HT-29 (cell line): ENCODE data around the gene CHRM2. TPM values are rescaled to one million over a fixed set of nuclear protein-coding genes. Genes with fewer than 3 reads are reported as not detected.

ENCODE experiments used
- DNase-seq: peaks from one replicate; pipeline ENCODE4 v3.0.0-alpha.2; 2015; ENCODE audit warnings: low spot score
- total RNA-seq: library from RNA; depleted of rRNA; stranded (reverse); fragments of >200 nt; shearing (Covaris generic); gene quantifications from 2 replicates; pipeline ENCODE4 v1.2.3, GENCODE V29; 2014

CHRM2 gene
- total RNA-seq, 1 experiment from 2014 or later: not detected

DNA sequence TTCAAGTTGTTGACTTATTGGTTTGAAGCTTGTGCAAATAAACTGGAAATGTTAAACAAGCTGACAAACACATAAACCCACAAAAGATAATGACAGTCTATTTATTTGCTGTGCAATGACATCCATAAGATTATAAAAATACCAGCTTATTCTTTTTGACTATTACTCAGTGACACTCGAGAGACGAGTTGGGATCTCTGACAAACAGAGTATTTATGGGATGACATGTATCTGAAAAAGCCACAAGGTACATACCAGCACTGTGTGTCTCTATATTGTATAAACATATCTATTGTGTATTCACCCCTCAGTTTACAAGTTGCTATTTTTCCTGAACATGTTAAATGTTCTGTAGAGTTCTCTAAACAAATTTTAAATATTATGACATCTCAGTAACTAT lies 88.9 kb downstream of the CHRM2 start:
- no peak for DNase-seq

DNA sequence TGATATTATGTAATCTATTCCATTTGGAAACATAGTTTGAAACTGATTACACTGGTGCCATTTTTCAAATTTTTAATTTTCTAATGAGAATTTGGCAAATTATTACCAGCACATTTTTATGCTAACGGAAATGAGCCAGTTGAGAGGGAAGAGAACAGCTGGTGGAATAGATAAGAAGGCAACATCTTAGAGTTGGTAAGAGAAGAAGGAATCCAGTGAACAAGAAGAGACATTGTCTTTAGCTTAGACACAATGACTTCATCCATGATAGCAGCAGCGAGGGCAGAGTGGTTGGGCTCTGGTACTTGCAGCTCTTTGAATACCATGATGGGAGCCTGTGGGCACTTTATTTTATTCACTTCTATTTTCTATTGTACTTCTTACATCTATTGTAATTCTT lies 89.6 kb downstream of the CHRM2 start:
- no peak for DNase-seq

DNA sequence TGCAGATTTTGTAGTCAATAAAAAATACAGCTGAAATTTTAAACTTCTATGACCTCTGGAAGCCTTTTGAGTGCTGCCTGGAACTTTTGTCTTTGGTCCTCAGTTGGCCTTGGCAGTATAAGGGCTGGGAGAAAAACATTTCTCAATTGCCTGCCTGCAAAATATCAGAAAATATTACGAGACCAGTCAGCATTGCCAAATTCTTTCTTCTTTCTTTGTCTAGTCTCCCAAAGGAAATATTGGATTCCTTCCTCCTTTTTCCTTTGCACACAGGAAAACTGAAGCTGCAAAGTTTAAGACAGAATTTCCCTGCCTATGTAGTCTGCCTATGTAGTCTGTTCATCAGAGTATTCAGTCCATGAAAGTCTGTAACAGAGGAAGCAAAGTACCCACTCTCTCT lies 95.9 kb downstream of the CHRM2 start:
- no peak for DNase-seq

DNA sequence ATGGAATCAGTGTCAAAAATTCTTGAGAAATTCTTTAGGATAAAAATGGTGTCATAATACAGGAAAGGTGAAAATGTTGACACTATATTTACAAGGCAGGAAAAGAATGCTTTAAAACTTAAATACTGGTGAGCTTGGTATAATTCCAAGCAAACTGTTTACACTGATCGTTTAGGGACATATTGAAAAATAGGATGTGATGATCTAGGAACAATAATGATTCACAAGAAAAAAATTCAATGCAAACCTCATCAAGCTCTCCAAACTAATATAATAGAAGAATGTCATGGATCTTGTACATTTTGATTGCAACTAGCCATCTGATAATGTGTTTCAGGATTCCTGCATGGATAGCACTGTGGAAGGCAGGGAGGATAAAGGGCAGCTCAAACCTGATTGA lies 98.4 kb downstream of the CHRM2 start:
- DNase-seq: no peak

DNA sequence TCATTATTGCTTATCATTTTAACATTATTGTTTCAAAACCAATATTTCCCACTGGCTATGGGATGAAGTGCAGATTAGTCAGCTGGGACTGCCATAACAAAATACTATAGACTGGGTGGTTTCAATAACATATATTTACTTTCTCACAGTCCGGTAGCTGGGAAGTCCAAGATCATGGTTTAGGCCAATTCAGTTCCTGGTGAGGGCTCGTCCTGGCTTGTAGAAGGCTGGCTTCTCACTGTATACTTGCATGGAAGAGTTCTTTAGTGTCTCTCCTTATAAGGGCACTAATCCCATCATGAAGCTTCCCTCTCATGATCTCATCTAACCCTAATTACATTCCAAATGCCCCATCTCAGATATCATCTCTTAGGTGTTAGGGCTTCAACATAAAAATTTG lies 101.3 kb downstream of the CHRM2 start:
- no peak for DNase-seq

DNA sequence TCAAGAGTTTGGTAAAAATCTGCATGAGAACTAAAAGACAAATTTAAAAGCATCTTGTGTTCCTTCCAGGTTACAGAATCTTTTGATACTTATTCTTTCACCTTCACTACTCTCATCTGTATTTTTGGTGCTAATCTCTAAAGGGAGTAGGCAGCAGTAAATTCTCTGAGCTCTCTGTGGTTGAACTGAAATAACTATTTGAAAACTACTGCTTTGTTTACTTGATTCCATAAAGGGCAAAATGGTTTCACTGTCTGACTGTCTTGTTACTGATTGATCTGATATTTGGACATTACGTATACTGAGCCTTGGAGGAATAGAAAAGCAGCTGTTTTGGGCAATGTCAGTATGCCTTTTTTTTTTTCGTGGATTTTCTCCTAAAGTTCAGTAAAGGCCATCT lies 103.3 kb downstream of the CHRM2 start:
- DNase-seq: no peak

DNA sequence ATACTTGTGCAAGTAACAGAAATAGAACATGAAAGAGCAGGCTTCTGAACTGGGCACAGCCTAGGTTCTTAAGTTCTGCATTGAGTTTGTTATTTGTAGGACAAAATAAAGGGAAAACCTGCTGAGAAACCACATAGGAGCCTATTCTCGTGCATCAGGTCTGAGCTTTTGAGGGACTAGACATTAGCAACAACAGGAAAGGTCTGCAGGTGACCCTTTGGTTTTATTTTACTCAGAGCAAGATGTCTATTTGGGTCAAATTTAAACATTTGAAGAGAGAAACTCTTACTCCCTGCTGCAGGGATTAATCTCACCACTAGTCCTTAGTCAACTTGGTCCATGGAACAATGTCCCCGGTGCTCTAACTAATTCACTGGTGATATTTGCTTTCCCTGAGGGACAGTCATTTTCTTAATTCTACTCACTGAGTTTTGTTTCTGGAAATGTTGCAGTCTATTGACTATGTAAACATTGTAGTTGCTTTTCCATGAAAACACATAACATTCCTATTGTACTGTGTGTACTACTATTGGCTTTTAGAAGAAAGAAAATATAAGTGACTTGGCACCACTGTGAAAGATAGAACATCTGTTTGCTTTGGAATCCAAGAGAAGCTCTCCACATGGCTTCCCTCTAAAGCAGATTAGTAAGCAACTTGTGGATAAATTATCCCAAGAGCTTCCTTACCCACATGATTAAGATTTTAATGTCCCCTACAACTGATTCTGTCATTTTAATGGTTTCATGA lies 108.2 kb downstream of the CHRM2 start:
- DNase-seq: no peak

DNA sequence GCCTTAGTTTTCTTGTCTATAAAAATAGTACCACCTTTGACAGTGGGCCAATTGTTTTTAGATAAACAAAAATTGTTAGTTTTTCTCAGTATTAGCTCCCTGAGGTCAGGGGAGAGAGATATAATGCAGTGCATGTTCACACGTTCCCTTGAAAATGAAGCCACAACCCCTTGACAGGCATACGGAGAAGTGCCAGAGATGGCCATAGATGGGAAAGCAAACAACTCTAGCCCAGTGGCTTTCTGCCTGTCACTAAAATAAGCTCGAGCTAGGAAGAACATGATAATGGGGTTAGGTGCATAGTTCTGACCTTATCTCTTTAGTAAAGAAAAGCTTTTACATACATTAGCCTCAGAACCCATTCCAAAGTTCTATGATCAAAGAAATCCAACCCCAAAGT lies 124.9 kb downstream of the CHRM2 start:
- DNase-seq: no peak

DNA sequence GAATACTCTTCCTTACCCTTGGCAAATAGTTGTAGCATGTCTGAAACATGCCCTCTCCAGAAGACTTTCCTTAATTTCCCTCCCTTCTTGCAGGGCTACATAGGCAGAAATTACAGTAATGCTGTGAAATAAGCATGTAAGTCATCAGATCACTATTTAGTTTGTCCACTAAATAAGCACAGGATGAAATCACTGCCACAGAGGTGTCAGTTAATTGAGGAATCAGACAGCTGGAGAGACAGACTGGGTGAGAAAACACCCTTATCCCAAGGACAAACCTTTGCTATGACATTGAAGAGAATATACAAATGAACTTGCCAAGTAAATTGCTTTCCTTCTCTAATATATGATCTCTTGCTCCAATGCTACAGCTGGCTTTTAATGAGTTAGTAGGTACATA lies 129.3 kb downstream of the CHRM2 start:
- DNase-seq: no peak

DNA sequence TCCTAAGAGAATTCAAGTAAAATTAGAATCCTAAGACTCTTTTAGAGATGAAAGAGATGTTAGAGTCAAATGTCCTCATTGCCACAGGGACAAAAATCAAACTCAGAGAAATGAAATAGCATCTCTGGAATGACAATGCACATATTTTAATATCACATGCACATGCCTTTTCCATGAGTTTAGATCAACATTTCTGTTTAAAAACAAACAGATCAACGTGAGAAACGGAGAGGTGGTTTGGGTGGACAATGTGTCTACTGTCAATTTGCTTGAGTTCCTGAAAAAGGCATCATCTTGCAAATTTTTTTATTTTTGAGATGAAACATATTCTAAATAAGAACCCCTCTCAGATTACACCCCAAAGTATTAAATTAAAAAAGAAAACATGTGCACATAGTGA lies 130.0 kb downstream of the CHRM2 start:
- no peak for DNase-seq

DNA sequence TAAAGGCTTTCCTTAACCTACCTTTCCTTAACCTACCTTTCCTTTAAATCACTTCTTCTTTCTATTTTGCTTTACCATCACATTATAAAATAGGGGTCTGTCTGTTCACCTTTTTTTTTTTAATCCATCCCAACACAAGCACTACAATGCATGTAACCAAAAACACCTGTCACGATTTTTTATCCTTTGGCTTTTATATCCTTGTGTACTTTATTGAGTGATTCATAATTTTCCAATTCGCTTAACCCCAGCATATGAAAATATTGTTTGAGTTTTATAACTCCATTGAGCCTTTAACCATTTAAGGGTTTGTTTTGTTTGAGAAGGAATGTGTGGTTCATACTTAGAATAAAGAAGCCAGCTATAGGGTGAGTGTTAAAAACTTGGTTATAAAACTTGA lies 132.2 kb downstream of the CHRM2 start:
- no peak for DNase-seq

DNA sequence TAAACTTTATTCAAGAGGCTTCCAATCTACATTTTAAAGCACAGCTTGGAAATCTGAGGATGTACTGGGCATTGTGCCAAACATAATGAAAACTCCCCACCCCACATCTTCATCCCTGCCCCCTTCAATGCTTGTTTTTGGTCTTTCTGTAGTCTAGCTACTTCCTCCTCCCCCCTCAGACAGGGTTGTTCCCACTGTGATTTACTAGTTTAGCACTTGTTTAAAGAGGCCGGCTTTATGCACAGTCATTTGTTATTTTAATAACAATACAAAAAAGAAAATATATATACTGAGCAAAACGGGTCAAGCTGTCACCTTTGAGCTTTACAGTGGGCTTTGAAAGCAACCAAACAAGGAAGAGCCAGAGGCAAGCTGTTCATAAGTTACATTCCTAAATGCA lies 132.6 kb downstream of the CHRM2 start:
- DNase-seq: no peak

DNA sequence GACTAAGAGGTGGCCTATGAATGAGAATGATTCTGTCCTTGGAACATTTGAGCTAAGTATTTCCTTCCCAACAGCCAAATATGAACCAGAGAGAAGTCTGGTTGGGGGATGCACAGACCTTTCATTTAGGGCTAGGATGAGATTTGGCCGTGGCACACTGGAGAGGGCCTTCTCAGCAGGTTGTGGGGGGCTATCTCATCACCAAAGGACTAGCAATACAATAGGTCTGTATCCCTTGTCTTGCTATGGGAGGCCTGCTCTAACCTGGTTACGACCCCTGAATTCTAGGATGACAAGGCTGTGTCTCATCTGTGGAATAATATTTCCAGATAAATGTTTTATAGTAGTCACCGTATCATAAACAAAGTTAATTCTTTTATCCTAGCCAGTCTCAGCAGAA lies 133.0 kb downstream of the CHRM2 start:
- DNase-seq: no peak

DNA sequence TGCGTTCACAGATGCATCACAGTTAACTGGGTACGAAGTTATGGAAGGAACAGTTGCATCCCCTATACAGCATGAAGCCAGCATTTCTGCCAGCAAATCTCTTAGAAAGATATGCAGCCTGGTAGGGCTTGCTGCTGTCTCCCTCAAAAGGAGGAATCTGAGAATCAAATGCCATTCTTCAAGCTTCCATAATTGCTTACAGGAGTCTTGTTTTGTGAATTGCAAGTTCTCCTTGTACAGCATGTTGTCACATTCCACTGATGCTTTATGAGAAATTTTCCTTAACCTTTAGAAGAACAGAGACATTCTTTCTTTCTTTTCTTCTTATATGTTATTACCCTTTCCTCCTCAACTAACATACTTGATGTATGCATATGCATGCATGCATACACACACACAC lies 134.6 kb downstream of the CHRM2 start:
- no peak for DNase-seq

DNA sequence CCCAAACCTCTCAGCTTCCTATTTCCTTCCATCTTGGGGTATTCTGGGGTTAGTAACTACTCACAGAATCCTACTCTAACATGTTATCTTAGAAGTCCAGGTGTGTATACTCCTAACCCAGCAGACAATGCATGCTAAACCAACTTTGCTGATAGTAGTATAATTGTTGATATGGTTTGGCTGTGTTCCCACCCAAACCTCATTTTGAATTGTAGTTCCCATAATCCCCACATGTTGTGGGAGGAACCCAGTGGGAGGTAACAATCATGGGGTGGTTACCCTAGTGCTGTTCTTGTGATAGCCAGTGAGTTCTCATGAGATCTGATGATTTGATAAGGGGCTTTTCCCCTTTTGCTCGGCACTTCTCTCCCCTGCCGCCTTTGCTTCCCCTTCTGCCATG lies 135.1 kb downstream of the CHRM2 start:
- no peak for DNase-seq

DNA sequence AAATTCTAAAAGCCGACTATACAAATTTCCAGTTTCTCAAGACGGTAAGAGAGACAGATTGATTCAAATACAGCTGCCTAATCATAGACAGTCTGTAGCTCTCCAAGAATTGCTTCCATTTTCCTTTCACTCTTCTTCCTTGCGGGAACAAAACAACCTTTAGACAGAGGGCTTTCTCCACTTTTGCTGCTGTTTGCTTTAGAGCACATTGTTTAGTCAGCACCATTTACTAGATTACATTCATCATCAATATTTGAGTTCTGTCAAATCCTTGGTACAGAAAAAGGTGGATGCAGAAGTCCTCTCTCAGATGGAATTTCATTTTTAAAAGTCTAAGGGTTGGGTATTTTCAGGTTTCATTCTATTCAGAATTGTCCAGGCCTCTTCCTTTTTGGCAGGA lies 137.4 kb downstream of the CHRM2 start:
- DNase-seq: no peak

DNA sequence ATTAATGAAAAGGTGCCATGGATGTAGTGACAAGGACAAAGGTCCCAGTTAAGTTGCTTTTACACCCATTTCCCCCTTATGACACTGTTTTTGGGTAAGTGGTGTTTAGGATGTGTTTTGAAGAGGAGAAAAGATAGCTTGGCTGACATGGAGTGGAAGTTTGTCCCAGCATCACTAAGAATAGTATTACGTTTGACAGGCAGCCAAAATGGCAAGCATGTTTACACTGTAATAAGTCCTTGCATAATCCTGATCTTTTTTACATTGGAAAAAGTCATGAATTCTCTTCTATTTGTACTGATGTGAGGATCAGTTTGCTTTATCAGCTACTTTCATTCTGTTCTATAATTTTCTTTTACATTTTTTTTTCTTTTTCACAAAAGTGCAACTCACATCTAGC lies 137.8 kb downstream of the CHRM2 start:
- DNase-seq: no peak

DNA sequence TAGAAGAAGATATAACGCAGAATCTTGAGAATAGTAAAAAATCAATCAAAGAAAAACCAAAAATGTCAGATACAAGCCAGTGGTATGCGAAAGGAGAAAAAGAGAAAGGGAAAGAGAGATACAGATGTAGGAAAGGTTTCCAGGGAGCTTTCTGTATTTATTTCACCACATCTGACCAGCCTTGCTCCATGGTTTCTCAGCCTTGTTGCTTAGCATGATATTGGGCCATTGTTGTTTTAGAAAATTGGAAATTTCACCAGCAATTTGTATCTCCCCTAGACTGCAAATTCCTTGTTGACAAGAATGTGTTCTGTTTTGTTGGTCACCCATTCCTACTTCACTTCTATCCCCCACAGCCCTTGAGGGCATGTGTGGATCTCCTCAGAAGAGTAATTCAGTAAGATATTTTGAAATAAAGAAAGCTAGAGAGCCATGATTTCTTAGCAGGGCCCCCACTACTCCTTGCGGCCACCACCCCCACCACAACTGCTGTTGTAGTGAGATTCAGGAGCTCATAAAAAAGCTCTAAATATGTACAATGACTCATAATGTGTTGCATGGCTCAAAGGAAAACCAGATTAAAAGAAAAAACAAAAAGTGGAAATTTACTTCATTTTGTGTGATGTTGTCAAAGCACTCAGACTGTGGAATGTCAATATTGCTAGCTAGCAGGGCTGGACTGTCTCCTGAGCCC lies 138.7 kb downstream of the CHRM2 start:
- DNase-seq: no peak

DNA sequence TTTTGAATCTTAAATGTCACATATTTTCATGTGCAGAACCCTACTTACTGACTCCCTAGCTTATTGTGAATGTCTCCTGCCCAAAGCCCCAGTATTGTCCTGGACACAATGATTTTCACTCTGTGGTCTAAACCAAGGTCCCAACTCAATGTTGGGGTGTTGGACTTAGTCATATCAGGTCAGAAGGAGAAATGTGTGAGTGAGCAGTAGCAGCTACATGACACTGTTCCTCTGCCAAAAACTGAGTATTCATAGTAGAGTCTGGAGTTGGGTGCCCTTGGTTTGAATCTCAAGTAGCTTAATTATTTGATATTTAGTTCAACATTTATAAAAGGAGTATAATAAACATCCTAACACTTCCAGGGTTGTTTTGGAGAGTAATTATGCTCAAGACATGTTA lies 141.0 kb downstream of the CHRM2 start:
- no peak for DNase-seq

DNA sequence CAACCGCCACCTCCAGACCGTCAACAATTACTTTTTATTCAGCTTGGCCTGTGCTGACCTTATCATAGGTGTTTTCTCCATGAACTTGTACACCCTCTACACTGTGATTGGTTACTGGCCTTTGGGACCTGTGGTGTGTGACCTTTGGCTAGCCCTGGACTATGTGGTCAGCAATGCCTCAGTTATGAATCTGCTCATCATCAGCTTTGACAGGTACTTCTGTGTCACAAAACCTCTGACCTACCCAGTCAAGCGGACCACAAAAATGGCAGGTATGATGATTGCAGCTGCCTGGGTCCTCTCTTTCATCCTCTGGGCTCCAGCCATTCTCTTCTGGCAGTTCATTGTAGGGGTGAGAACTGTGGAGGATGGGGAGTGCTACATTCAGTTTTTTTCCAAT lies 146.6 kb downstream of the CHRM2 start:
- no peak for DNase-seq

DNA sequence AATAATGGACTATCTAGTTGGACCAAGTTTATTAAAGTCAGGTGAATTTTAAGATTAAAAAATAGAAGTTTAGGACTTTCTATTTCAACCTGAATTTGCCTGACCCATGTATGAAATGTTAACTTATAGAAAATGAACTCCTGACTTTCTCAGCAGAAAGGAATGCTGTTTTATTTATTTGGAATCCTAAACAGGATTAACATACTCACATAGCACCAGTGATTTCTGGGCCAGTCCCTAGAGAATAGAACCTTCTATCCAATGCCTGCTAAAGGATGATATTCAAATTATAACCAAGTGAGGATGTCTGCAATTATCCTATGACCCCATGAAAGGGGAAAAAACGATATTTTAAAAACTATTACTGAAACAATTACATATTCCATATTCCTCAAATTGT lies 148.8 kb downstream of the CHRM2 start:
- DNase-seq: no peak

DNA sequence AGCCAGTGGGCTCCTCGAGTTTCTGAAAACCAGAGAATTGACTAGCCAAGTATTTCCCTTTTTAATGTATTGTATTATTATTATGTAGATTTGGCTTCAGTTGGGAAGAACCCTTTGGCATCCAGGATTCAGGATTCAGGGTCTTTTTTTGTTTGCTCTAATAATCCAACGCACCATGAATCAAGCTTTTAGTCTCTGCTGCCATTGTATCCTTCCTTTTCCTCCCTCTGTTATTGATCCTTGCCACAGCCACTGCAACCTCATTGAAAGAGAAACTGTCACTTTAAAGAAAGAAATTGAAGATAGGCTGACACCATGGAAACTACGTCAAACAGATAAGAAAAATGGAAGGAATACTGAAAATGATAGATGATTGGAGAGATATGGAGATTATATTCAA lies 150.0 kb downstream of the CHRM2 start:
- no peak for DNase-seq

DNA sequence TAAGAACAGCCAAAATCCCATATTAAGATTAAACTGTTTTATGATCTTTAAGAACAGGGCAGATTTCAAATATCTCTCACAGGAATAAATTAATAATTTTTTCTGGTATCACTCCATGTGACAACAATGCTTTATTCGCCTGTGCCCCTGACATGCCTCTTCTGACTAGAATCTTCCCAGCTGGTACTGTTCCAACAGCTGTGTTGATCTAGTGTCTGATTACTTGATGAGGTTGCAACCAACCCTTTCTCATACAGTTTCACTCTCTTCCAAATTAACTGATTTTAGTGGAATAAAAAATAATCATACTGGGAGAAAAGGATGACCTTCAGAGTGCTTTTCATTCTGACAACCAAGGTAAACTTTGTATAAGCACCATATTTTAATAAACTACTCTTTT lies 151.9 kb downstream of the CHRM2 start:
- DNase-seq: no peak
